Stomach (tissue), 9 donors: ENCODE results near the gene ANKFY1. TPM values are rescaled to one million over a fixed set of nuclear protein-coding genes. Genes with fewer than 3 reads are reported as not detected.

Experiments used
- DNase-seq, 2 donors: peaks; one replicate each; pipeline versions ENCODE4 v3.0.0 to v3.0.0-alpha.2; 2013 to 2019
- H3K27ac ChIP-seq, 5 donors: fragments of 200-600 bp in 4 of 5; sonication (generic) in 4 of 5; one replicate each; pipeline ENCODE4 v1.5.1; 2013 to 2019; ENCODE audit warnings: mild to moderate bottlenecking in 1 of 5, moderate library complexity in 1 of 5
- H3K27me3 ChIP-seq, 3 donors: fragments of 200-600 bp; sonication (generic); one replicate each; pipeline ENCODE4 v1.5.1; 2017 to 2019; ENCODE audit warnings: mixed run types in 1 of 3
- H3K36me3 ChIP-seq, 4 donors: fragments of 200-600 bp; sonication (generic); 1 replicate in 3 of 4; 2 replicates in 1 of 4; pipeline ENCODE4 v1.5.1; 2016 to 2019
- H3K4me1 ChIP-seq, 4 donors: fragments of 200-600 bp; sonication (generic); one replicate each; pipeline ENCODE4 v1.5.1; 2016 to 2019
- H3K4me3 ChIP-seq, 4 donors: fragments of 200-600 bp; sonication (generic) in 3 of 4; one replicate each; pipeline ENCODE4 v1.5.1; 2016 to 2019; ENCODE audit warnings: mild to moderate bottlenecking in 1 of 4
- H3K9me3 ChIP-seq, 4 donors: fragments of 200-600 bp; sonication (generic); one replicate each; pipeline ENCODE4 v1.5.1; 2016 to 2019
- EP300 ChIP-seq: sonication (generic); formaldehyde crosslinking; IDR thresholded peaks from one replicate; pipeline ENCODE4 v1.6.1; 2017; ENCODE audit warnings: antibody characterized with exemption
- POLR2A ChIP-seq, 4 donors: fragments of 450-650 bp; IDR thresholded peaks; one replicate each; pipeline ENCODE4 v1.6.1; 2016; ENCODE audit warnings: antibody characterized with exemption in 4 of 4, control low read depth in 2 of 4, mild to moderate bottlenecking in 1 of 4, moderate library complexity in 1 of 4
- POLR2AphosphoS5 ChIP-seq, 3 donors: sonication (generic); formaldehyde crosslinking; IDR thresholded peaks; one replicate each; pipeline ENCODE4 v1.6.1; 2016; ENCODE audit warnings: antibody characterized with exemption in 3 of 3
- WGBS, 5 donors: extraction: QIAGEN DNeasy Blood & Tissue Kit in 3 of 5; methylation state at CpG; one replicate each; pipeline versions ENCODE4 v1.1.5 to v1.1.7; 2013 to 2018; 5-methylcytosine and 5-hydroxymethylcytosine counted together
- intact Hi-C: fragments of 100-400 bp; cut with DNase I; formaldehyde crosslinking; loops from one replicate; pipeline ENCODE4 v1.15.1; 2023; ENCODE audit warnings: low total_unique reads
- polyA plus RNA-seq, 3 donors: library from polyadenylated mRNA; stranded (reverse); fragments of 200-250 nt; gene quantifications; one replicate each; pipeline ENCODE4 v1.2.3, GENCODE V29; 2013
- total RNA-seq, 5 donors: library from RNA; depleted of rRNA; stranded (reverse); fragments of >200 nt; gene quantifications; one replicate each; pipeline versions ENCODE4 v1.1.0 to v1.2.3, GENCODE V29; 2014 to 2016
- TF ChIP-seq, protein P1 (sequence below), 7 experiments: fragments of 450-650 bp in 4 of 7; fragments of 200-600 bp in 3 of 7; sonication (generic) in 3 of 7; IDR thresholded peaks; one replicate each; pipeline ENCODE4 v1.5.1; 2016 to 2019; ENCODE audit warnings: antibody characterized with exemption in 7 of 7, control low read depth in 2 of 7, mild to moderate bottlenecking in 1 of 7
- donor health status: healthy with polysubstance abuse.
- donor health status: Bipolar disorder and iron deficiency.
- donor health status: healthy.

The ANKFY1 gene
- total and polyA plus RNA-seq, 8 donors = 6.4 to 61.0 (median 39.2) TPM

DNA sequence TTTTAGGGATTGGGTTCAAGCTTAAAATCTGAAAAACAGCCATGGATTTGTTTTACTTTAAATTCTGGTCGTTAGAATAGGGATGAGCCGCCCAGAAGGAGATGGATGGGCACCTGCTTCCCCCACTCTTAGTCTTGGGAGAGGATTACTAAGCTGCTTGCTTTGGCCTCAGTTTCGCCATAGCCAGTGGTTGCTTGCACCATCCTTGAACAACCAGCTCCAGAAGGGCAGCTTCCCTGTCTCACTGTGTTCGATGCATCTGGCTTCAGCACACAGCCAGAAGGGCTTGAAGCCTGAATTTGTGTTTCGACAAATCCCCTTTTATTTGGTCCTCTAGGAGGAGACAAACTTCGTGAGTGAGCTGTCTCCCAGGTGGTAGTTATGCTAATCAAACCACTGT lies 113.7 kb downstream of the ANKFY1 start:
- Histone ChIP-seq H3K36me3 (peaks cover 6 to 55% (median 51%) of the 10 kb centered on the region in 4 donors), H3K4me3 (no peak overlapping the region), H3K4me1 (peaks cover 0 to 3% (median 0%) of the 10 kb centered on the region in 4 donors), H3K27ac (no peak overlapping the region), H3K9me3 (no peaks in the 10 kb centered on the region), H3K27me3 (no peaks in the 10 kb centered on the region)
- 82 to 92% (median 87%) methylated on average over 6 of the region's 6 CpGs for WGBS, 5 donors
- intact Hi-C loops = no loop called here
- DNase-seq = no peak
- no peak for TF ChIP-seq EP300
- no peak for TF ChIP-seq POLR2AphosphoS5 (IDR thresholded peaks at IDR 0.05)
- no peak for TF ChIP-seq POLR2A (IDR thresholded peaks at IDR 0.05)
- TF ChIP-seq, protein P1, sequence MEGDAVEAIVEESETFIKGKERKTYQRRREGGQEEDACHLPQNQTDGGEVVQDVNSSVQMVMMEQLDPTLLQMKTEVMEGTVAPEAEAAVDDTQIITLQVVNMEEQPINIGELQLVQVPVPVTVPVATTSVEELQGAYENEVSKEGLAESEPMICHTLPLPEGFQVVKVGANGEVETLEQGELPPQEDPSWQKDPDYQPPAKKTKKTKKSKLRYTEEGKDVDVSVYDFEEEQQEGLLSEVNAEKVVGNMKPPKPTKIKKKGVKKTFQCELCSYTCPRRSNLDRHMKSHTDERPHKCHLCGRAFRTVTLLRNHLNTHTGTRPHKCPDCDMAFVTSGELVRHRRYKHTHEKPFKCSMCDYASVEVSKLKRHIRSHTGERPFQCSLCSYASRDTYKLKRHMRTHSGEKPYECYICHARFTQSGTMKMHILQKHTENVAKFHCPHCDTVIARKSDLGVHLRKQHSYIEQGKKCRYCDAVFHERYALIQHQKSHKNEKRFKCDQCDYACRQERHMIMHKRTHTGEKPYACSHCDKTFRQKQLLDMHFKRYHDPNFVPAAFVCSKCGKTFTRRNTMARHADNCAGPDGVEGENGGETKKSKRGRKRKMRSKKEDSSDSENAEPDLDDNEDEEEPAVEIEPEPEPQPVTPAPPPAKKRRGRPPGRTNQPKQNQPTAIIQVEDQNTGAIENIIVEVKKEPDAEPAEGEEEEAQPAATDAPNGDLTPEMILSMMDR (IDR thresholded peaks at IDR 0.05) = no peak

GRCh38 chr17:4148611-4149308 lies 115.0 kb downstream of the ANKFY1 start:
- H3K27ac ChIP-seq = no peak overlapping the region
- TF ChIP-seq, protein P1 (IDR thresholded peaks at IDR 0.05) = no peak
- TF ChIP-seq POLR2AphosphoS5 (IDR thresholded peaks at IDR 0.05) (no peak), EP300 (no peak), POLR2A (IDR thresholded peaks at IDR 0.05) (no peak)
- intact Hi-C loops = no loop called here
- H3K27me3 ChIP-seq = no peaks in the 10 kb centered on the region
- no peaks in the 10 kb centered on the region for H3K9me3 ChIP-seq
- H3K36me3 ChIP-seq = peaks cover 0 to 42% (median 39%) of the 10 kb centered on the region in 4 donors
- H3K4me1 ChIP-seq = peaks cover 5 to 15% (median 9%) of the 10 kb centered on the region in 4 donors
- DNase-seq = no peak
- H3K4me3 ChIP-seq = no peak overlapping the region
- WGBS, 5 donors = 80 to 91% (median 87%) methylated on average over 11 of the region's 11 CpGs

DNA sequence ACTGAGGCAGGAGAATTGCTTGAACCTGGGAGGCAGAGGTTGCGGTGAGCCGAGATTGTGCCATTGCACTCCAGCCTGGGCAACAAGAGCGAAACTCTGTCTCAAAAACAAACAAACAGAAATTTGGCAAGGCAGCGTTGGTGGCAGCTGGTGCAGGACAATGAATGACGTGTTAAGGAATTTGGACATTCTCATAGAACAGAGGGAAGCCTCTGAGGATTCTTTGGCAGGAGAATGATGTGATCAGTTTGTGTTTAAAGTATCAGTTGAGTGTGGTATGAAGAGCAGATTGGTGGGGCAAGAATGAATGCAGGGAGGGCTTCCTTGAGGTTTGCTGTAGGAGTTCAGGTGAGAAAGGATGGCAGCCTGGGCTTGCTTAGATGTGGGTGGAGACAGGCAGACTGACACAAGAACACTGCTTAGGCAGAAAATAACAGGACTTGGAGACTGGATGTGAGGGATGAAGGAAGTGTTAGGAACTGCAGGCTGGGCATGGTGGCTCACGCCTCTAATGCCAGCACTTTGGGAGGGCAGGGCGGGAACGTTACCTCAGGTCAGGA lies 115.9 kb downstream of the ANKFY1 start:
- Histone ChIP-seq H3K27me3 (no peaks in the 10 kb centered on the region), H3K36me3 (peaks cover 0 to 32% (median 30%) of the 10 kb centered on the region in 4 donors), H3K9me3 (no peaks in the 10 kb centered on the region), H3K4me3 (no peak overlapping the region), H3K4me1 (peaks cover 5 to 15% (median 9%) of the 10 kb centered on the region in 4 donors), H3K27ac (no peak overlapping the region)
- TF ChIP-seq, protein P1 (IDR thresholded peaks at IDR 0.05) = no peak
- TF ChIP-seq POLR2A (IDR thresholded peaks at IDR 0.05) = no peak
- no peak for TF ChIP-seq POLR2AphosphoS5 (IDR thresholded peaks at IDR 0.05)
- no peak for TF ChIP-seq EP300
- DNase-seq = no peak
- 77 to 84% (median 80%) methylated on average over 8 of the region's 8 CpGs for WGBS, 5 donors
- intact Hi-C loops = no loop called here

DNA sequence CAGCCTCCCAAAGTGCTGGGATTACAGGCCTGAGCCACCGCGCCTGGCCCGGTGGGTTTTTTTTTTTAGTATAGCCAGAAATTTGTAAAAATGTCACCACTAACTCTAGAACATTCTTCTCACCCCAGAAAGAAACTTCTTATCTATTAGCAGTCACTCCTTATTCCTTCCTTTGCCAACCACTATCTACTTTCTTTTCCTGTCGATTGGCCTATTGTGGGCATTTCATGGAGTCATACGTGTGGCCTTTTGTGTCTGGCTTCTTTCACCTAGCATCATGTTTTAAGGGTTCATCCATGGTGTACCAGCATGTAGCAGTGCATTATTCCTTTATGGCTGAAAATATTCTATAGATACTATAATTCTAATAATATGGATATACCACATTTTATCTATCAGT lies 117.1 kb downstream of the ANKFY1 start:
- peaks cover 0 to 21% (median 19%) of the 10 kb centered on the region in 4 donors for H3K36me3 ChIP-seq
- no peak for DNase-seq
- 66 to 82% (median 70%) methylated on average over 5 of the region's 5 CpGs for WGBS, 5 donors
- no peak overlapping the region for H3K27ac ChIP-seq
- H3K4me3 ChIP-seq = no peak overlapping the region
- no peaks in the 10 kb centered on the region for H3K9me3 ChIP-seq
- H3K27me3 ChIP-seq = no peaks in the 10 kb centered on the region
- TF ChIP-seq EP300 = no peak
- no peak for TF ChIP-seq POLR2A (IDR thresholded peaks at IDR 0.05)
- TF ChIP-seq, protein P1 (IDR thresholded peaks at IDR 0.05) = no peak
- TF ChIP-seq POLR2AphosphoS5 (IDR thresholded peaks at IDR 0.05) = no peak
- intact Hi-C loops = no loop called here
- H3K4me1 ChIP-seq = peaks cover 11 to 22% (median 18%) of the 10 kb centered on the region in 4 donors
